ENCODE data around the gene RABL2B.
"Not testable (repeated sequence)": the region's sequence is repeated elsewhere in the genome, so short reads cannot be mapped to it uniquely, and the experiment has no call there.

Gene RABL2B

GRCh38 chr22:50747521-50747920 lies 35.9 kb downstream of the RABL2B start:
- not testable (repeated sequence) for DNase-seq (ENCODE audit: insufficient read length, low spot score); FAIRE-seq

GRCh38 chr22:50744424-50744823 lies 39.0 kb downstream of the RABL2B start:
- not testable (repeated sequence) for FAIRE-seq; DNase-seq (ENCODE audit: insufficient read length, low spot score)

GRCh38 chr22:50740714-50741113 lies 42.7 kb downstream of the RABL2B start:
- DNase-seq (ENCODE audit: insufficient read length, low spot score); FAIRE-seq: not testable (repeated sequence)

DNA sequence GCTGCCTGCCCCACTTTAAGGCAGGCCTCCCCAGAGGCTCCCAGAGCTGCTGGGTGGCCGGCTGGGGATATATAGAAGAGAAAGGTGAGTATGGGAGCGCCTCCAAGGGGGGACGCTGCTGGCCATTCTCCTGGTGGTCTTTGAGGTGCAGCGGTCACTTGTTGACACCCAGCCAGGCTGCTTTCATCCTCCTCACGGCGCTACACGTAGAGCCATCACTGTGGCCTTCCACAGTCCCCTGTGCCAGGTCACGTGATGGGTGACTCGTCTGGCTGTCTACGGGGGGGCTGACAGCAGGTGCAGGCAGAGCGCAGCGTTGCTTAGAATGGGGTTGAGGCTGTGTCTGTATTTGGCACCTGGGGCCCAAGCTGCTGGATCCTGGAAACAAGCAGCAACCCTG lies 43.5 kb downstream of the RABL2B start:
- FAIRE-seq: no peak
- DNase-seq (ENCODE audit: insufficient read length, low spot score): no peak
- no peak for TF ChIP-seq CTCF (IDR thresholded peaks at IDR 0.05; ENCODE audit: insufficient read depth, missing control alignments)

DNA sequence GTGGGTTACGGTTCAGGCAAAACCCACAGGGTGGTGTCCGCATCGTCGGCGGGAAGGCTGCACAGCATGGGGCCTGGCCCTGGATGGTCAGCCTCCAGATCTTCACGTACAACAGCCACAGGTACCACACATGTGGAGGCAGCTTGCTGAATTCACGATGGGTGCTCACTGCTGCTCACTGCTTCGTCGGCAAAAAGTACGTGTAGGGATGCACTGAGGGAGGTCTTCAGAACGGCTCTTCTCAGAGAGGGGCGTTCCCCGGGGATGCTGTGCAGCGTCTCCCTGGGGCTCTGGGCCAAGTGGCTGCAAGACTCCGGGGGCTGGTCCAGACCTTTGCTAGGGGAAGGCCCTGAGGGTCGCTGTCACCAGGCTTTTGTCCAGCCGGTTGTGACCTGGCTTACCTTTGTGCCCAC lies 44.2 kb downstream of the RABL2B start:
- TF ChIP-seq CTCF (IDR thresholded peaks at IDR 0.05; ENCODE audit: insufficient read depth, missing control alignments): no peak
- FAIRE-seq (no peak), DNase-seq (ENCODE audit: insufficient read length, low spot score) (no peak)

GRCh38 chr22:50738649-50739227 lies 44.7 kb downstream of the RABL2B start:
- TF ChIP-seq CTCF (IDR thresholded peaks at IDR 0.05; ENCODE audit: insufficient read depth, missing control alignments): no peak
- DNase-seq (ENCODE audit: insufficient read length, low spot score) (no peak), FAIRE-seq (no peak)

DNA sequence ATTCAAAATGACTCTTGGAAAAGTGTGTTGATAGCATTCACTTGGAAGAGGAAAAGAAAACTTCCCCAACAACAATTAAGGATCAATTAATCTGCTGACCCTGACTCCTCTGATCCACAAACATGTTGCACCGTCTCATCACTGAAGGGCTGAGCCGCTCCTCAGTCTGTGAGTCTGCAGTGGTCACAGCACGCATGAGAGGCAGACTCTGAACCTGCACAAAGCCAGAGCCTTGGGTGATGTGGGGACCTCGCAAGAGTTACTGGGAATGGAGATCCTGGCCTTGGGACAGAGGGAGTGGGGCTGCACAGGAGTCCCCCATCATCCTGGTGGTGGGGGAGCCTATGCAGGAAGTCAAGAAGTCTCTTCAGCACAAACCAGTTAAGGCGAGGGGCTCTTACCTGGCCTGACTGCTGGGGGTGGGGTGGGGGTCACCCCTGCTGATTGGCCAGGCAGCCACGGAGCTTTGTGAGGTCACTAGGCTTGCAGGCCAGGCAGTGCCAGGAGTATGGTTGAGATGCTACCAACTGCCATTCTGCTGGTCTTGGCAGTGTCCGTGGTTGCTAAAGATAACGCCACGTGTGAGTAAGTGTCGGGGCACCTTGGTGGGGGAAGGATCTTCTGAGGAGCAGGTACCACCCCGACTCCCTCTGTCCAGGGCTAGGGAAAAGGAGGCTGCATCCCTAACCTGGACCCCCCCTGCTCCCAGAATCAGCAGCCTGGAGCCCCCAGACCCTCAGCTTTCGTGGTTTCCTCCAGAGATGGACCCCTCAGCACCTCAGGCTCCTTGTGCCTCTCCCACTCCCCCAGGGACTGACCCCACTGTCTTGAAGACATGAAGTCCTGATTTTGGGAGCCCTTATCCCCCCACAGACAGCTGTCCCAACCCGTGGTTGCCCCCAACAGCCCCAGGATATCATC lies 45.4 kb downstream of the RABL2B start, which contains the start of gene ACR:
Gene ACR (plus strand): TSS at position 477 of the 921 bp plus-strand sequence. CDS start 32 bp downstream, at position 509.
- TF ChIP-seq CTCF (IDR thresholded peaks at IDR 0.05; ENCODE audit: insufficient read depth, missing control alignments): no peak
- no peak for DNase-seq (ENCODE audit: insufficient read length, low spot score)
- no peak for FAIRE-seq

DNA sequence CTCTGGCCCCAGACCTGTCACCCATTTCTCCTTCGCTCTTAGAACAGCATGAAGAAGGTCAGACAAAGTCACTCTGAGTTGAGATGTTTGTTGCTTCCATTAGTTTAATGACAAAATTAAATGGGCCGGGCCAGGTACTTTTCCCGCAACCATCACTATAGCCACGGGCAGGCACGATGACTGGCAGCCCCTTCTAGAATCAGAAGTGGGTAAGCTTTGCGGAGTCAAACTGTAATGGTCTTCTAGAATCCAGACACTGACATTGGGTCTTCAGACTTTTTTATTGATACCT lies 47.8 kb downstream of the RABL2B start:
- TF ChIP-seq CTCF (IDR thresholded peaks at IDR 0.05; ENCODE audit: insufficient read depth, missing control alignments): no peak
- no peak for DNase-seq (ENCODE audit: insufficient read length, low spot score)
- FAIRE-seq: no peak
